Effector CD8-positive, alpha-beta T cell (primary cell): ENCODE results near the gene TMPRSS6.

Experiments used
- DNase-seq: peaks from one replicate; lab custom pipeline; 2025; lab: John Stamatoyannopoulos, UW

TMPRSS6 gene

GRCh38 chr22:37140686-37141323 is 31.3 kb upstream of the TMPRSS6 start:
- DNase-seq: no peak

GRCh38 chr22:37139762-37140161 is 30.2 kb upstream of the TMPRSS6 start:
- DNase-seq: no peak

GRCh38 chr22:37138849-37139561 is 29.5 kb upstream of the TMPRSS6 start:
- no peak for DNase-seq

- DNase-seq: no peak
Measured at GRCh38 chr22:37137903-37138665, 28.6 kb upstream of the TMPRSS6 start.

- DNase-seq: no peak
Measured at GRCh38 chr22:37137131-37137530, 27.6 kb upstream of the TMPRSS6 start.

- no peak for DNase-seq
Measured at GRCh38 chr22:37135023-37135422, 25.5 kb upstream of the TMPRSS6 start.

GRCh38 chr22:37133304-37134018 is 23.9 kb upstream of the TMPRSS6 start:
- no peak for DNase-seq

- no peak for DNase-seq
Measured at GRCh38 chr22:37132773-37133172, 23.3 kb upstream of the TMPRSS6 start.

GRCh38 chr22:37129866-37130441 is 20.4 kb upstream of the TMPRSS6 start:
- DNase-seq: no peak

- DNase-seq: no peak
Measured at GRCh38 chr22:37128555-37129281, 19.2 kb upstream of the TMPRSS6 start.

GRCh38 chr22:37127350-37127878 is 17.9 kb upstream of the TMPRSS6 start:
- no peak for DNase-seq

GRCh38 chr22:37126882-37127281 is 17.4 kb upstream of the TMPRSS6 start:
- no peak for DNase-seq

GRCh38 chr22:37126383-37126782 is 16.9 kb upstream of the TMPRSS6 start:
- DNase-seq: no peak

GRCh38 chr22:37123649-37124048 is 14.1 kb upstream of the TMPRSS6 start:
- no peak for DNase-seq

- DNase-seq: no peak
Measured at GRCh38 chr22:37122598-37123180, 13.2 kb upstream of the TMPRSS6 start.

GRCh38 chr22:37121887-37122591 is 12.5 kb upstream of the TMPRSS6 start:
- DNase-seq: peak; percentile 81

GRCh38 chr22:37120569-37121340 is 11.2 kb upstream of the TMPRSS6 start:
- no peak for DNase-seq

GRCh38 chr22:37119872-37120271 is 10.4 kb upstream of the TMPRSS6 start:
- DNase-seq: no peak

GRCh38 chr22:37118083-37118482 is 8.6 kb upstream of the TMPRSS6 start:
- DNase-seq: no peak
